Body of pancreas (tissue), 4 donors: ENCODE measurements around the gene SENP7. TPM values are rescaled to one million over a fixed set of nuclear protein-coding genes. Genes with fewer than 3 reads are reported as not detected.

Experiments
- ATAC-seq: fragments of 150-250 bp; one replicate; pipeline ENCODE4 v1.9.1; 2016
- DNase-seq, 4 donors: peaks; one replicate each; pipeline ENCODE4 v3.0.0-alpha.2; 2019
- H3K27ac ChIP-seq, 4 donors: fragments of 200-600 bp; sonication (generic); 1 replicate in 3 of 4; 2 replicates in 1 of 4; pipeline versions ENCODE4 v1.5.1 to v1.6.1; 2016 to 2019; ENCODE audit warnings: mild to moderate bottlenecking in 1 of 4, mixed read lengths in 1 of 4, moderate library complexity in 1 of 4
- H3K27me3 ChIP-seq, 2 donors: fragments of 200-600 bp; sonication (generic); one replicate each; pipeline ENCODE4 v1.6.0; 2016; ENCODE audit warnings: mild to moderate bottlenecking in 1 of 2
- H3K36me3 ChIP-seq, 2 donors: fragments of 200-600 bp; sonication (generic); replicated peaks in 1 of 2; 2 replicates each; pipeline ENCODE4 v1.5.1; 2016; ENCODE audit warnings: low read depth in 2 of 2; ENCODE audit not compliant: insufficient read depth in 1 of 2
- H3K4me1 ChIP-seq: fragments of 200-600 bp; sonication (generic); one replicate; pipeline ENCODE4 v1.6.0; 2016
- H3K4me3 ChIP-seq, 2 donors: fragments of 200-600 bp; sonication (generic); 1 replicate in 1 of 2; 2 replicates in 1 of 2; pipeline ENCODE4 v1.5.1; 2016 to 2019
- H3K9me3 ChIP-seq, 3 donors: fragments of 200-600 bp; sonication (generic); 1 replicate in 2 of 3; 2 replicates in 1 of 3; pipeline ENCODE4 v1.5.1; 2016
- POLR2A ChIP-seq, 3 donors: fragments of 450-650 bp; IDR thresholded peaks; one replicate each; pipeline ENCODE4 v1.6.1; 2016; ENCODE audit warnings: antibody characterized with exemption in 3 of 3, mild to moderate bottlenecking in 2 of 3
- WGBS, 2 donors: methylation state at CpG; one replicate each; pipeline ENCODE4 v1.1.5; 2017; 5-methylcytosine and 5-hydroxymethylcytosine counted together
- intact Hi-C: fragments of 100-400 bp; cut with DNase I; formaldehyde crosslinking; loops from one replicate; pipeline ENCODE4 v1.15.1; 2023
- total RNA-seq, 2 donors: library from RNA; depleted of rRNA; stranded (reverse); fragments of >200 nt; gene quantifications; one replicate each; pipeline ENCODE4 v1.1.0, GENCODE V29; 2016
- TF ChIP-seq, protein P1 (sequence below), 7 experiments: fragments of 450-650 bp in 4 of 7; fragments of 200-600 bp in 3 of 7; sonication (generic) in 3 of 7; IDR thresholded peaks; one replicate each; pipeline ENCODE4 v1.5.1; 2016 to 2019; ENCODE audit warnings: antibody characterized with exemption in 7 of 7

SENP7 gene
- total RNA-seq, 2 donors from 2014 or later = 23.1 to 23.4 TPM

DNA sequence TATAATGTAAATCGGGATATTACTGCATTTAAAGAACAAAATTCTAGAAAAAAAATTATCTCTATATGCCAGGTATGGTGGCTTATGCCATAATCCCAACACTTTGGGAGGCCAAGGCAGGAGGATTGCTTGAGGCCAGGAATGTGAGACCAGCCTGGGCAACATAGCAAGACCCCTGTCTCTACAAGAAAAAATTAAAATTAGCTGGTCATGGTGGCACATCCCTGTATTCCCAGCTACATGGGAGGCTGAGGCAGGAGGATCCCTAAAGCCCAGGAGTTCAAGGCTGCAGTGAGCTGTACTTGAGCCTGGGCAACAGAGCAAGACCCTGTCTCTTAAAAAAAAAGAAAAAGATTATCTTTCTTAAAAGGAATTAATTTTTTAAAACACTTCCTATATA is 12.8 kb downstream of the SENP7 start:
- DNase-seq (no peak), ATAC-seq (no peak)
- no peak overlapping the region for H3K27ac ChIP-seq
- no peaks in the 10 kb centered on the region for H3K36me3 ChIP-seq
- H3K27me3 ChIP-seq = no peaks in the 10 kb centered on the region
- no peak for TF ChIP-seq POLR2A (IDR thresholded peaks at IDR 0.05)
- TF ChIP-seq, protein P1, sequence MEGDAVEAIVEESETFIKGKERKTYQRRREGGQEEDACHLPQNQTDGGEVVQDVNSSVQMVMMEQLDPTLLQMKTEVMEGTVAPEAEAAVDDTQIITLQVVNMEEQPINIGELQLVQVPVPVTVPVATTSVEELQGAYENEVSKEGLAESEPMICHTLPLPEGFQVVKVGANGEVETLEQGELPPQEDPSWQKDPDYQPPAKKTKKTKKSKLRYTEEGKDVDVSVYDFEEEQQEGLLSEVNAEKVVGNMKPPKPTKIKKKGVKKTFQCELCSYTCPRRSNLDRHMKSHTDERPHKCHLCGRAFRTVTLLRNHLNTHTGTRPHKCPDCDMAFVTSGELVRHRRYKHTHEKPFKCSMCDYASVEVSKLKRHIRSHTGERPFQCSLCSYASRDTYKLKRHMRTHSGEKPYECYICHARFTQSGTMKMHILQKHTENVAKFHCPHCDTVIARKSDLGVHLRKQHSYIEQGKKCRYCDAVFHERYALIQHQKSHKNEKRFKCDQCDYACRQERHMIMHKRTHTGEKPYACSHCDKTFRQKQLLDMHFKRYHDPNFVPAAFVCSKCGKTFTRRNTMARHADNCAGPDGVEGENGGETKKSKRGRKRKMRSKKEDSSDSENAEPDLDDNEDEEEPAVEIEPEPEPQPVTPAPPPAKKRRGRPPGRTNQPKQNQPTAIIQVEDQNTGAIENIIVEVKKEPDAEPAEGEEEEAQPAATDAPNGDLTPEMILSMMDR (IDR thresholded peaks at IDR 0.05) = no peak
- 94 to 96% methylated on average over 1 of the region's 1 CpG for WGBS, 2 donors
- intact Hi-C loops = no loop called here
- H3K4me1 ChIP-seq = no peaks in the 10 kb centered on the region
- H3K4me3 ChIP-seq = no peak overlapping the region
- no peaks in the 10 kb centered on the region for H3K9me3 ChIP-seq

DNA sequence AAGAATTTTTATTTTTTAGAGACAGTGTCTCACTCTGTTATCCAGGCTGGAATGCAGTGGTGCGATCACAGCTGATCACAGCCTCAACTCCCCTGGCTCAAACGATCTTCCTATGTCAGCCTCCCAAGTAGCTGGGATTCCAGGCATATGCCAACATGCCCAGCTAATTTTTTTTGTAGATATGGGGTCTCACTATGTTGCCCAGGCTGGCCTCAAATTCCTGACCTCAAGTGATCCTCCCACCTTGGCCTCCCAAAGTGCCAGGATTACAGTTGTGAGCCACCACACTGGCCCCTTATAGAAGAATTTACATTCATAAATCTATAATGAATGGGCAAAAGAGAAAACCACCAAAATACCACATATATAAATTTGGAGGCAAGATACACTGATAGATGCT is 15.2 kb downstream of the SENP7 start:
- WGBS, 2 donors = 90 to 96% methylated on average over 2 of the region's 2 CpGs
- Histone ChIP-seq H3K4me3 (no peak overlapping the region), H3K4me1 (no peaks in the 10 kb centered on the region), H3K9me3 (no peaks in the 10 kb centered on the region), H3K27ac (no peak overlapping the region), H3K27me3 (no peaks in the 10 kb centered on the region), H3K36me3 (no peaks in the 10 kb centered on the region)
- ATAC-seq (no peak), DNase-seq (no peak)
- intact Hi-C loops = no loop called here
- TF ChIP-seq, protein P1 (IDR thresholded peaks at IDR 0.05) = no peak
- no peak for TF ChIP-seq POLR2A (IDR thresholded peaks at IDR 0.05)

DNA sequence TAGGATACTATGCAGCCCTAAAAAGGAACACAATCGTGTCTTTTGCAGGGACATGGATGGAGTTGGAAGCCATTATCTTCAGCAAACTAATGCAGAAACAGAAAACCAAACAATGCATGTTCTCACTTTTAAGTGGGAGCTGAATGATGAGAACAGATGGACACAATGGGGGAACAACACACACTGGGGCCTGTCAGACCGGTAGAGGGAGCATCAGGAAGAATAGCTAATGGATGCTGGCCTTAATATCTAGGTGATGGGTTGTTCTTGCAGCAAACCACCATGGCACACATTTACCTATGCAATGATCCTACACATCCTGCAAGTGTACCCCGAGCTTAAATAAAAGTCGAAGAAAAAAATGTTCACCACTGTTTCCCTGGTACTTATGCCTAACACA is 17.5 kb downstream of the SENP7 start:
- Histone ChIP-seq H3K27me3 (no peaks in the 10 kb centered on the region), H3K27ac (no peak overlapping the region), H3K36me3 (no peaks in the 10 kb centered on the region), H3K4me3 (no peak overlapping the region), H3K4me1 (no peaks in the 10 kb centered on the region), H3K9me3 (no peaks in the 10 kb centered on the region)
- TF ChIP-seq, protein P1 (IDR thresholded peaks at IDR 0.05) = no peak
- TF ChIP-seq POLR2A (IDR thresholded peaks at IDR 0.05) = no peak
- ATAC-seq (no peak), DNase-seq (no peak)
- intact Hi-C loops = no loop called here
- WGBS, 2 donors = 85 to 89% methylated on average over 4 of the region's 4 CpGs

DNA sequence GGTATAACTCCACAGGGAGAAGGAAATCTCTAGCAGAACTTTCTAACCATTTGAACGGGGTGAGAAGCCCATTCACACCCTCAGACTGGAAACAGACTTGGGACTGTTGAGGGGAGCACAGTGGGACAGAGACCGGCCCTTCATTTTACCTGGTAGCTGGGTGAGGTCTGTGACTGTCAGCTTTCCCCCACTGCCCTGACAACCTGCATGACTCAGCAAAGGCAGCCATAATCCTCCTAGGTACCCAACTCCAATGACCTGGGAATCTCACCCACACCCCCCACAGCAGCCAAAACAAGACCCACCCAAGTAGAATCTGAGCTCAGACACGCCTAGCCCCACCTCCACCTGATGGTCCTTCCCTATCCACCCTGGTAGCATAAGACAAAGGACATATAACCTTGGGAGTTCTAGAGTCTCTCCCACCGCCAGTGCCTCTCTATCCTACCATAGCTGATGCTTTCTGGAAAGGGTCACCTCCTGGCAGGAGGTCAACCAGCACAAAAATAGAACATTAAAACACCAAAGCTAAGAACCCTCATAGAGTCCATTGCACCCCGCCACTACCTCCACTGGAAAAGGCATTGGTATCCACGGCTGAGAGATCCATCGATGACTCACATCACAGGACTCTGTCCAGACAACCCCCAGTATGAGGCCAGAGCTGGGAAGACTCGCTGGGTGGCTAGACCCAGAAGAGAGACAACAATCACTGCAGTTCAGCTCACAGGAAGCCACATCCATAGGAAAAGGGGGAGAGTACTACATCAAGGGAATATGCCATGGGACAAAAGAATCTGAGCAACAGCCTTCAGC is 28.0 kb downstream of the SENP7 start:
- ATAC-seq = no peak
- no peaks in the 10 kb centered on the region for H3K27me3 ChIP-seq

More for the DNA sequence above, 28.0 kb downstream of the SENP7 start:
- H3K36me3 ChIP-seq = no peaks in the 10 kb centered on the region
- H3K27ac ChIP-seq = no peak overlapping the region
- intact Hi-C loops = no loop called here
- H3K9me3 ChIP-seq = no peaks in the 10 kb centered on the region
- 96% methylated on average over 8 of the region's 8 CpGs for WGBS, 2 donors
- TF ChIP-seq POLR2A (IDR thresholded peaks at IDR 0.05) = no peak
- TF ChIP-seq, protein P1 (IDR thresholded peaks at IDR 0.05) = no peak
- no peak overlapping the region for H3K4me3 ChIP-seq
- no peaks in the 10 kb centered on the region for H3K4me1 ChIP-seq
- DNase-seq = no peak
